H1 (cell line): ENCODE data around the gene APOL4. TPM values are rescaled to one million over a fixed set of nuclear protein-coding genes. Genes with fewer than 3 reads are reported as not detected.
"Not testable (repeated sequence)": the region's sequence is repeated elsewhere in the genome, so short reads cannot be mapped to it uniquely, and the experiment has no call there.

ENCODE experiments used
- CTCF ChIA-PET: fragments of 300-600 bp; sonication (Branson Sonifier 250); formaldehyde crosslinking; loops from one replicate; lab custom pipeline; 2021; ENCODE audit not compliant: partially characterized antibody; lab: Charles Lee
- POLR2A ChIA-PET: fragments of 300-600 bp; sonication (Branson Sonifier 250); formaldehyde crosslinking; loops from one replicate; lab custom pipeline; 2021; ENCODE audit warnings: inconsistent platforms; ENCODE audit not compliant: partially characterized antibody; lab: Charles Lee
- DNase-seq, 2 experiments: peaks; one replicate each; pipeline versions ENCODE4 v3.0.0 to v3.0.0-alpha.2; 2010 to 2022; ENCODE audit warnings: low spot score in 2 of 2, low read depth in 1 of 2, mixed read lengths in 1 of 2
- FAIRE-seq: peaks from 2 replicates; lab custom pipeline; 2011; peaks lifted over from hg19 to GRCh38; lab: Jason Lieb, UNC
- H2AFZ ChIP-seq: 2 replicates; pipeline ENCODE4 v1.8.1; 2012; ENCODE audit warnings: low read length, inconsistent platforms
- H2AK5ac ChIP-seq: 2 replicates; pipeline ENCODE4 v1.6.1; 2013; ENCODE audit warnings: low read depth, low read length
- H2BK120ac ChIP-seq: replicated peaks from 2 replicates; pipeline ENCODE3; 2013; ENCODE audit warnings: low read depth, low read length, inconsistent platforms
- H2BK12ac ChIP-seq: 2 replicates; pipeline ENCODE4 v1.6.1; 2013; ENCODE audit warnings: low read depth, low read length
- H2BK15ac ChIP-seq: 2 replicates; pipeline ENCODE4 v1.6.1; 2013; ENCODE audit warnings: low read length
- H2BK20ac ChIP-seq: 2 replicates; pipeline ENCODE4 v1.6.1; 2013; ENCODE audit warnings: low read length
- H2BK5ac ChIP-seq: 2 replicates; pipeline ENCODE4 v1.6.1; 2013; ENCODE audit warnings: low read depth, low read length
- H3K14ac ChIP-seq: 2 replicates; pipeline ENCODE4 v1.6.1; 2013; ENCODE audit warnings: inconsistent platforms; ENCODE audit not compliant: insufficient read length
- H3K18ac ChIP-seq: 2 replicates; pipeline ENCODE4 v1.6.1; 2013; ENCODE audit warnings: low read length; ENCODE audit errors: extremely low read depth
- H3K23ac ChIP-seq: 2 replicates; pipeline ENCODE4 v1.6.1; 2013; ENCODE audit warnings: inconsistent platforms; ENCODE audit not compliant: insufficient read length
- H3K23me2 ChIP-seq: 2 replicates; pipeline ENCODE4 v1.6.1; 2013; ENCODE audit warnings: low read depth, low read length
- H3K27ac ChIP-seq: 2 replicates; pipeline ENCODE4 v1.6.1; 2011; ENCODE audit warnings: low read depth, low read length, inconsistent platforms
- H3K27me3 ChIP-seq, 4 experiments: replicated peaks in 1 of 4; 1 replicate in 1 of 4; 2 replicates in 3 of 4; pipeline versions ENCODE4 v1.6.1 to v1.8.1; 2011 to 2013; ENCODE audit warnings: low read length in 3 of 4, mild to moderate bottlenecking in 3 of 4, inconsistent platforms in 2 of 4, mixed read lengths in 2 of 4, moderate library complexity in 1 of 4; ENCODE audit not compliant: control insufficient read depth in 3 of 4, insufficient read depth in 3 of 4; ENCODE audit errors: extremely low read depth in 1 of 4
- H3K36me3 ChIP-seq, 4 experiments: 2 replicates each; pipeline versions ENCODE4 v1.6.1 to v1.8.1; 2011 to 2013; ENCODE audit warnings: mild to moderate bottlenecking in 4 of 4, low read length in 3 of 4, moderate library complexity in 2 of 4, control low read depth in 1 of 4, inconsistent platforms in 1 of 4; ENCODE audit not compliant: insufficient read depth in 4 of 4, control insufficient read depth in 2 of 4
- H3K4ac ChIP-seq: replicated peaks from 2 replicates; pipeline ENCODE3; 2013; ENCODE audit warnings: low read length, low read depth, mixed read lengths, inconsistent platforms; ENCODE audit not compliant: insufficient read length
- H3K4me1 ChIP-seq, 4 experiments: replicated peaks in 1 of 4; 1 replicate in 1 of 4; 2 replicates in 3 of 4; pipeline versions ENCODE4 v1.6.1 to v1.8.1; 2011 to 2013; ENCODE audit warnings: low read length in 3 of 4, inconsistent platforms in 2 of 4, mixed read lengths in 1 of 4; ENCODE audit not compliant: insufficient read depth in 4 of 4, control insufficient read depth in 3 of 4
- H3K4me2 ChIP-seq, 2 experiments: 2 replicates each; pipeline versions ENCODE4 v1.6.1 to v1.8.1; 2011 to 2013; ENCODE audit warnings: low read depth in 2 of 2, low read length in 2 of 2, control low read depth in 1 of 2, inconsistent platforms in 1 of 2, mild to moderate bottlenecking in 1 of 2; ENCODE audit not compliant: insufficient read depth in 1 of 2
- H3K4me3 ChIP-seq, 4 experiments: fragments of 200-600, 300-600 bp in 1 of 4; sonication (generic), shearing (Covaris generic), sonication (Bioruptor Twin) in 1 of 4; 2 replicates each; pipeline versions ENCODE4 v1.5.1 to v1.8.1; 2011 to 2016; ENCODE audit warnings: low read length in 4 of 4, low read depth in 3 of 4, control low read depth in 2 of 4, inconsistent platforms in 2 of 4, mild to moderate bottlenecking in 2 of 4, mixed read lengths in 1 of 4, moderate library complexity in 1 of 4; ENCODE audit not compliant: insufficient read depth in 2 of 4; ENCODE audit errors: extremely low read depth in 1 of 4
- H3K56ac ChIP-seq: replicated peaks from 2 replicates; pipeline ENCODE3; 2013; ENCODE audit warnings: low read depth, mild to moderate bottlenecking, mixed read lengths, low read length, inconsistent platforms; ENCODE audit not compliant: insufficient read length
- H3K79me1 ChIP-seq: 2 replicates; pipeline ENCODE4 v1.6.1; 2013; ENCODE audit warnings: low read depth, low read length, control low read depth
- H3K79me2 ChIP-seq, 2 experiments: 2 replicates each; pipeline versions ENCODE4 v1.6.1 to v1.8.1; 2012 to 2013; ENCODE audit warnings: low read length in 2 of 2, mild to moderate bottlenecking in 2 of 2, inconsistent platforms in 1 of 2; ENCODE audit not compliant: insufficient read depth in 2 of 2, control insufficient read depth in 1 of 2
- H3K9ac ChIP-seq, 4 experiments: replicated peaks in 1 of 4; 1 replicate in 1 of 4; 2 replicates in 3 of 4; pipeline versions ENCODE4 v1.6.1 to v1.8.1; 2011 to 2013; ENCODE audit warnings: low read depth in 3 of 4, low read length in 3 of 4, control low read depth in 2 of 4, mild to moderate bottlenecking in 2 of 4, moderate library complexity in 2 of 4, inconsistent platforms in 1 of 4; ENCODE audit errors: extremely low read depth in 1 of 4
- H3K9me3 ChIP-seq, 2 experiments: 2 replicates each; pipeline versions ENCODE4 v1.6.1 to v1.8.1; 2012 to 2013; ENCODE audit warnings: mild to moderate bottlenecking in 2 of 2, moderate library complexity in 2 of 2, control low read depth in 1 of 2, inconsistent platforms in 1 of 2, low read depth in 1 of 2, low read length in 1 of 2, mixed read lengths in 1 of 2; ENCODE audit not compliant: insufficient read depth in 2 of 2
- H4K20me1 ChIP-seq, 2 experiments: replicated peaks in 1 of 2; 2 replicates each; pipeline versions ENCODE3 to v1.8.1; 2011 to 2013; ENCODE audit warnings: inconsistent platforms in 2 of 2, low read length in 2 of 2, mild to moderate bottlenecking in 1 of 2; ENCODE audit not compliant: insufficient read depth in 2 of 2, control insufficient read depth in 1 of 2
- H4K5ac ChIP-seq: 2 replicates; pipeline ENCODE4 v1.6.1; 2013; ENCODE audit warnings: low read length, low read depth, mixed read lengths, inconsistent platforms; ENCODE audit not compliant: insufficient read length
- H4K8ac ChIP-seq: 2 replicates; pipeline ENCODE4 v1.8.0; 2013; ENCODE audit warnings: mild to moderate bottlenecking, moderate library complexity, low read length, inconsistent platforms; ENCODE audit not compliant: insufficient read depth; ENCODE audit errors: extremely low read depth
- H4K91ac ChIP-seq: replicated peaks from 2 replicates; pipeline ENCODE3; 2013; ENCODE audit warnings: low read length, mixed read lengths, inconsistent platforms; ENCODE audit not compliant: insufficient read length
- BRCA1 ChIP-seq: IDR thresholded peaks from 2 replicates; pipeline ENCODE4 v1.6.1; 2012; ENCODE audit warnings: low read depth, low read length, improper control_type of control experiment
- CHD2 ChIP-seq: IDR thresholded peaks from 2 replicates; pipeline ENCODE4 v1.6.1; 2012; ENCODE audit warnings: low read length, improper control_type of control experiment
- FOSL1 ChIP-seq: IDR thresholded peaks from 2 replicates; pipeline ENCODE4 v1.6.1; 2011; ENCODE audit warnings: mild to moderate bottlenecking, low read depth, low read length, moderate library complexity; ENCODE audit not compliant: insufficient read depth
- POLR2A ChIP-seq, 2 experiments: IDR thresholded peaks; 1 replicate in 1 of 2; 2 replicates in 1 of 2; pipeline ENCODE4 v1.6.1; 2011; ENCODE audit warnings: low read depth in 2 of 2, low read length in 2 of 2, mild to moderate bottlenecking in 2 of 2; ENCODE audit errors: control extremely low read depth in 1 of 2
- RNF2 ChIP-seq: fragments of 200-900, 300-1000 bp; sonication (generic); IDR thresholded peaks from 2 replicates; pipeline ENCODE4 v1.7.1; 2016; ENCODE audit warnings: borderline replicate concordance, low read depth, mild to moderate bottlenecking, antibody characterized with exemption, low read length; ENCODE audit not compliant: poor library complexity, severe bottlenecking; ENCODE audit errors: missing control alignments
- RXRA ChIP-seq: IDR thresholded peaks from 2 replicates; pipeline ENCODE4 v1.6.1; 2011; ENCODE audit warnings: low read depth, mild to moderate bottlenecking, low read length, moderate library complexity; ENCODE audit not compliant: insufficient read depth
- WGBS, 2 experiments: shearing (Covaris generic) in 1 of 2; methylation state at CpG; one replicate each; pipeline versions ENCODE4 v1.1.6 to v1.1.7; 2013 to 2015; ENCODE audit warnings: low lambda C conversion rate in 2 of 2, mixed read lengths in 2 of 2, inconsistent platforms in 1 of 2, low coverage in 1 of 2, missing lambda C conversion rate in 1 of 2; ENCODE audit not compliant: insufficient replicate concordance in 2 of 2, insufficient coverage in 1 of 2, insufficient read length in 1 of 2; ENCODE audit errors: extremely low coverage in 1 of 2, missing lambda C conversion rate in 1 of 2; 5-methylcytosine and 5-hydroxymethylcytosine counted together
- polyA plus RNA-seq, 7 experiments: library from polyadenylated mRNA; depleted of rRNA in 3 of 7; stranded (reverse) in 5 of 7; unstranded in 2 of 7; fragments of >200 nt in 5 of 7; fragments of 200-250 nt in 2 of 7; gene quantifications; 1 replicate in 5 of 7; 2 replicates in 1 of 7; 4 replicates in 1 of 7; pipeline versions ENCODE4 v1.2.1 to v1.2.3, GENCODE V29; 2011 to 2013; ENCODE audit warnings: missing spikeins in 2 of 7, mixed read lengths in 2 of 7
- total RNA-seq: library from RNA; stranded (reverse); fragmentation: NEBNext Ultra II Directional; extraction: Animal tissue kit (Norgen Biotek cat#: 25700); gene quantifications from 2 replicates; pipeline ENCODE4 v1.2.1, GENCODE V29; 2021

The APOL4 gene
- total and polyA plus RNA-seq, 2 of the 8 experiments (the other 6 are each of a cell fraction or from before 2014, with no cell fraction given), result 0.02 TPM; not detected in 1

DNA sequence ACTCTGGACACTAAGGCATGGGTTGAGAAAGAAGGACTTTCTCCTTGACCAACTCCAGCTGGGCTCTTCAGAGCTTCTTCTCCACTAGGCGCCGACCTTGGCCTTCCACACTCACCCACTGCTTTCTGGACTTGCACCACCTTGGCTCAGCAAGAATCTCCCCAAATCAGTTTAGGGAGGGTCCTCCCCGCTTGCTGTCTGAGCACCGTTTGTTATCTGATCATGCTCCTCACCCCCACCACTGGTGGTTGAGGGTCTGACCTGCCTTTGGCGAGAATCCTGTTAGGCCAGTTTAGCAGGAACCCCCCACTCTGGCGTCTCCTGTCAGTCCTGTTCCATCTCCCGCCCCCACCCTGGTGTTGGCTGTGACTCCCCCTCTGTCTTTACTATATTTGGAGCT lies 27.3 kb upstream of the APOL4 start (continued):
- TF ChIP-seq POLR2A (IDR thresholded peaks at IDR 0.05; ENCODE audit: control extremely low read depth in 1 of 2, low read depth in 2 of 2, low read length in 2 of 2) (no peak), BRCA1 (no peak), RXRA (no peak), CHD2 (no peak), FOSL1 (no peak), RNF2 (no peak)

DNA sequence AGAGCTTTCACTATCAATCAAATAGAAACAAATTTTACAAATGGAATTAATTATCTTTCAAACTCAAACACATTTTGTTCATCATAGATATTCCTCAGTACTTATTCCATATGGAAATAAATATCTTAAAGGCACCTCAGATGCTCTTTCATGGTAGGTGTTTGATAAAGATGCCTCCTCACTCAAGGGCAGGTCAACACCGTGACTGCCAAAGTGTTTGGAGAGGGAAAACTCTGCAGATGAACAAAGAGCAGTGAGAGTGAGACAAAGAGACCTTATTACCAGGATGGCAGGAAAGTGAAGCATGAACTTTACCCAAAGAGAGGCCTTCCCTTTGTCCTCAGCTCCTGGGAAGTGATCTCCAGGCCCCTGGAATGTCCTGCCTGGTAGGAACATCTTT lies 26.8 kb upstream of the APOL4 start:
- CTCF ChIA-PET, result interaction anchor here (0.9 to 2.8 kb wide), 8 partner anchors 11 to 258 kb away, joined by 3 to 25 read pairs (median 4); partner anchors contain the start of gene APOL2
- not testable (repeated sequence) for FAIRE-seq, H3K36me3 ChIP-seq

More for the DNA sequence above, 26.8 kb upstream of the APOL4 start:
- H4K91ac ChIP-seq, H3K23ac ChIP-seq, H3K79me2 ChIP-seq, H4K20me1 ChIP-seq, H3K14ac ChIP-seq, H3K79me1 ChIP-seq, H3K4me2 ChIP-seq, H3K56ac ChIP-seq, H2BK5ac ChIP-seq, H4K5ac ChIP-seq, H3K9me3 ChIP-seq, H3K18ac ChIP-seq, H2BK20ac ChIP-seq, H3K4me3 ChIP-seq, H3K9ac ChIP-seq, H3K4ac ChIP-seq, H2BK12ac ChIP-seq, H3K27me3 ChIP-seq, H2AFZ ChIP-seq, H3K27ac ChIP-seq, H2BK15ac ChIP-seq, DNase-seq, H2BK120ac ChIP-seq, H4K8ac ChIP-seq, H3K23me2 ChIP-seq, H2AK5ac ChIP-seq, H3K4me1 ChIP-seq: not testable (repeated sequence)
- 94% methylated on average over 1 of the region's 1 CpG; no CpG with 5 or more reads in 1 of the 2 experiments for WGBS, 2 experiments
- POLR2A ChIA-PET, result interaction anchor here (0.6 to 1.4 kb wide), 2 partner anchors 36 to 50 kb away, joined by 3 read pairs; no protein-coding TSS in a partner anchor
